ENCODE data around the gene PZP.

Gene PZP

DNA sequence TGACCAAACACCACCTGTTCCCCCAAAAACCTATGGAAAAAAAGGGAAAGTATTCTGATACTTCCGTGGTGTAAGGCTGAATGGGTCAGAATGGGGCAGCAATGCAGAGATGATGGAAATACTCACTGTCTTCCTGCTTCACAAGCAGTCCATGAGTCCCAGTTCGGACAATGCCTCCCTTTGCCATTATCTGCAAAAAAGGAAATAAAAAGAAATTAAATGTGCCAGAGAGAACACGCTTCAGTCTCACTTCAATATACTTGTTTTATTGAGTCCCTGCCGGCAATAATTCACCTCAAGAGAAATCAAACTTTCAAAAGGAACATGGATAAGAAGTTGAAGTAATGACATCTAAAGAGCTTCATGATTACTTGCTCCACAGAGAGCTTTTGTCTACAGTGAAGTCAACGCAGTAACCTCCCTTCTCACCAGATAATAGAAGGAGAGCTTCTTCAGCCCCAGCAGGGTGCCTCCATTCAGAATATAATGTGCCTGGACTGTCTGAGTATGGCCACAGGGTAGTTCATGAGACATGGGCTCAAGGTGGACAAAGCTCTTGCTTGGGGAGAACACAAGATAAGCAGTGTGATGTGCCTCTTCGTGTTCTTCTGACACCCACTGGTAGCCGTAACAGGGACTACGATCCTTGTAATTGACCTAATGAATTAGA is 107.0 kb downstream of the PZP start:
- DNase-seq = no peak

- DNase-seq = no peak
Observed at GRCh38 chr12:9099552-9100190, 108.5 kb downstream of the PZP start.
